Smooth muscle cell (in vitro differentiated cells): ENCODE measurements around the gene C4orf50. TPM values are rescaled to one million over a fixed set of nuclear protein-coding genes. Genes with fewer than 3 reads are reported as not detected.

Source experiments
- DNase-seq: peaks from one replicate; lab custom pipeline; 2025; ENCODE audit not compliant: unreplicated experiment; lab: John Stamatoyannopoulos, UW
- H2AFZ ChIP-seq: fragments of 200-600 bp; sonication (generic); 2 replicates; pipeline ENCODE4 v1.6.0; 2016; ENCODE audit warnings: antibody characterized with exemption, low read depth, mild to moderate bottlenecking
- H3F3A ChIP-seq: fragments of 200-600 bp; sonication (generic); 2 replicates; pipeline ENCODE4 v1.6.0; 2017; ENCODE audit warnings: antibody characterized with exemption, low read depth
- H3K27ac ChIP-seq: fragments of 200-600 bp; sonication (generic); 2 replicates; pipeline ENCODE4 v1.5.1; 2016; ENCODE audit warnings: low read depth, mild to moderate bottlenecking
- H3K27me3 ChIP-seq: fragments of 200-600 bp; sonication (generic); 2 replicates; pipeline ENCODE4 v1.6.1; 2016; ENCODE audit warnings: low read depth, mild to moderate bottlenecking
- H3K36me3 ChIP-seq: fragments of 200-600 bp; sonication (generic); 2 replicates; pipeline ENCODE4 v1.5.1; 2016; ENCODE audit warnings: low read depth
- H3K4me1 ChIP-seq: fragments of 200-600 bp; sonication (generic); 2 replicates; pipeline ENCODE4 v1.5.1; 2016; ENCODE audit warnings: low read depth
- H3K4me2 ChIP-seq: fragments of 200-600 bp; sonication (generic); 2 replicates; pipeline ENCODE4 v1.6.0; 2016; ENCODE audit warnings: mild to moderate bottlenecking
- H3K4me3 ChIP-seq: fragments of 200-600 bp; sonication (generic); 2 replicates; pipeline ENCODE4 v1.5.1; 2016; ENCODE audit warnings: mild to moderate bottlenecking
- H3K79me2 ChIP-seq: fragments of 200-600 bp; sonication (generic); 2 replicates; pipeline ENCODE4 v1.6.0; 2016; ENCODE audit warnings: low read depth, mild to moderate bottlenecking
- H3K9ac ChIP-seq: fragments of 200-600 bp; sonication (generic); 2 replicates; pipeline ENCODE4 v1.6.0; 2016; ENCODE audit warnings: low read depth
- H3K9me3 ChIP-seq: fragments of 200-600 bp; sonication (generic); replicated peaks from 2 replicates; pipeline ENCODE4 v1.5.1; 2016; ENCODE audit warnings: low read depth
- H4K20me1 ChIP-seq: fragments of 200-600 bp; sonication (generic); 2 replicates; pipeline ENCODE4 v1.6.0; 2016; ENCODE audit warnings: low read depth
- WGBS: methylation state at CpG from one replicate; pipeline ENCODE4 v1.1.7; 2016; ENCODE audit warnings: low lambda C conversion rate; 5-methylcytosine and 5-hydroxymethylcytosine counted together
- polyA plus RNA-seq: library from polyadenylated mRNA; unstranded; fragments of >200 nt; fragmentation: Nextera tagmentation; extraction: Ambion mirVana; gene quantifications from 2 replicates; pipeline ENCODE4 v1.2.1, GENCODE V29; 2016
- total RNA-seq: library from RNA; depleted of rRNA; stranded (reverse); fragments of >200 nt; gene quantifications from 2 replicates; pipeline ENCODE4 v1.2.3, GENCODE V29; 2014
- TF ChIP-seq, protein P1 (sequence below): fragments of 200-600 bp; sonication (generic); IDR thresholded peaks from 2 replicates; pipeline ENCODE4 v1.5.1; 2017; ENCODE audit warnings: borderline replicate concordance, mild to moderate bottlenecking, antibody characterized with exemption; ENCODE audit not compliant: insufficient read depth, poor library complexity, severe bottlenecking

Gene C4orf50
- total and polyA plus RNA-seq, 2 experiments from 2014 or later: not detected

DNA sequence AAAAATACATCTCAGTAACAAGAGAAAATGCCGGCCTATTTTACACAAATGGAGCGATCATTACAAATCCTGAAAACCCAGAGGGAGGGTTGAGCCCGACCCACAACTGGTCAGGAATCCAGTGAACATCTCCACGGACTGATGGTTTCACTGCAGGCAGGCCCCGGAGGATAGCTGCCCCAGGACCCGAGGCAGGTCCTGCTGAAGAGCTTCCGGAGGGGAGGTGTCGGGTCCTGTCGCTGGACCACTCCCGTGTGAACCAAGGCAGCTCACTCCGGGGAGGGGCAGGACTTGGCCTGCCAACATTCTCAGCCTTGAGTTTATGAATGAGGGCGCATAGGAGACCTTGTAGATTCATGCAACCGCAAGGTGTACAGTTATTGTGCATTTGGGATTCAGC lies 120.6 kb downstream of the C4orf50 start:
- Histone ChIP-seq H3K27ac (no peak overlapping the region), H3K9me3 (no peaks in the 10 kb centered on the region), H3K36me3 (no peaks in the 10 kb centered on the region), H3K4me1 (no peaks in the 10 kb centered on the region), H4K20me1 (no peaks in the 10 kb centered on the region), H3F3A (no peaks in the 10 kb centered on the region), H3K4me2 (no peak overlapping the region), H3K9ac (no peak overlapping the region), H3K4me3 (no peak overlapping the region), H3K79me2 (no peaks in the 10 kb centered on the region), H2AFZ (no peak overlapping the region), H3K27me3 (peaks cover 73% of the 10 kb centered on the region)
- no peak for DNase-seq
- WGBS: 88% methylated on average over 13 of the region's 13 CpGs
- TF ChIP-seq, protein P1, sequence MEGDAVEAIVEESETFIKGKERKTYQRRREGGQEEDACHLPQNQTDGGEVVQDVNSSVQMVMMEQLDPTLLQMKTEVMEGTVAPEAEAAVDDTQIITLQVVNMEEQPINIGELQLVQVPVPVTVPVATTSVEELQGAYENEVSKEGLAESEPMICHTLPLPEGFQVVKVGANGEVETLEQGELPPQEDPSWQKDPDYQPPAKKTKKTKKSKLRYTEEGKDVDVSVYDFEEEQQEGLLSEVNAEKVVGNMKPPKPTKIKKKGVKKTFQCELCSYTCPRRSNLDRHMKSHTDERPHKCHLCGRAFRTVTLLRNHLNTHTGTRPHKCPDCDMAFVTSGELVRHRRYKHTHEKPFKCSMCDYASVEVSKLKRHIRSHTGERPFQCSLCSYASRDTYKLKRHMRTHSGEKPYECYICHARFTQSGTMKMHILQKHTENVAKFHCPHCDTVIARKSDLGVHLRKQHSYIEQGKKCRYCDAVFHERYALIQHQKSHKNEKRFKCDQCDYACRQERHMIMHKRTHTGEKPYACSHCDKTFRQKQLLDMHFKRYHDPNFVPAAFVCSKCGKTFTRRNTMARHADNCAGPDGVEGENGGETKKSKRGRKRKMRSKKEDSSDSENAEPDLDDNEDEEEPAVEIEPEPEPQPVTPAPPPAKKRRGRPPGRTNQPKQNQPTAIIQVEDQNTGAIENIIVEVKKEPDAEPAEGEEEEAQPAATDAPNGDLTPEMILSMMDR: no peak

DNA sequence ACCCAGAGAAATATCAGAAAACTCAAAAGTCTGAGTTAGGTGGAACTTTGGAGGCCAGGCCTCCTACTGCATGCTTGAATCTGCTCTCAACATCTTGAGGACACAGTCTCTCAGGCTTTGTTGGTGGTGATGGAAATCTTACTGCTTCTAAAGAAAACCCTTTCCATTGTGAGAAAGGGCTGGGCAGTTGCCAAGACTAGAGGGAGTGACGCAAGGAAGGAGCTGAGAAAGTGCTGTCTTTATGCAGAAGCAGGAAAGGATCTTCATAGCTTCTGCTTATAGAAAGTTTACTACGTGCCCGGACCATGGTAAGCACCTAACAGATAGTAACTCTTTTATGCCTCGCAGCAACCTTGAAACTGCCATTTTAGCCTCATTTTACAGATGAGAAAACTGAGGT lies 122.9 kb downstream of the C4orf50 start:
- no peak overlapping the region for H3K4me3 ChIP-seq
- no peaks in the 10 kb centered on the region for H3K79me2 ChIP-seq
- H2AFZ ChIP-seq: no peak overlapping the region
- H3K9me3 ChIP-seq: no peaks in the 10 kb centered on the region
- no peaks in the 10 kb centered on the region for H3F3A ChIP-seq
- no peak overlapping the region for H3K27ac ChIP-seq
- H3K36me3 ChIP-seq: no peaks in the 10 kb centered on the region
- H3K27me3 ChIP-seq: peaks cover 87% of the 10 kb centered on the region
- no peak overlapping the region for H3K4me2 ChIP-seq
- H3K9ac ChIP-seq: no peak overlapping the region
- no peak for DNase-seq
- TF ChIP-seq, protein P1: no peak
- H4K20me1 ChIP-seq: no peaks in the 10 kb centered on the region
- no peaks in the 10 kb centered on the region for H3K4me1 ChIP-seq
- 87% methylated on average over 4 of the region's 4 CpGs for WGBS

DNA sequence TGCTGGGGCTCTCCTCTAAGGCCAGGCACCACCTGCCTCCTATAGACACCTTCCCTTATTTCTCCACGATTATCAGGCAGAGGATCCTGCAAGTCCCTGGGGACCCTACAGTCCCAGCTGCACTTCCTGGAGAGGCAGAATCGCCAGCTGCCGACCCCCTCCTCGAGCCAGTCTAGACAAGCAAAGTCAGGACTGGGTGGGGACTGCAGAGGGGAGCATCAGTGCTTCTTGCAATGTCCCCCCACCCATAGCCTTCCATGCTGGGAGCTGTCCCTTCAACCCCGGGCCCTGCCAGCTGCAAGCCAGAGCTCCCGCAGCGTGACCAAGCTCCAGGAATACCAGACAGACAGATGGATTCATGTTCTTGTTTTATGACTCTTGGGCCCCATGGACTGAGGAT lies 124.0 kb downstream of the C4orf50 start:
- Histone ChIP-seq H3K36me3 (no peaks in the 10 kb centered on the region), H2AFZ (no peak overlapping the region), H3K4me2 (no peak overlapping the region), H3K4me1 (peaks cover under 1% of the 10 kb centered on the region), H3K79me2 (no peaks in the 10 kb centered on the region), H3K27me3 (peaks cover 92% of the 10 kb centered on the region), H3F3A (no peaks in the 10 kb centered on the region), H3K9ac (no peak overlapping the region), H3K27ac (no peak overlapping the region), H3K4me3 (no peak overlapping the region), H3K9me3 (no peaks in the 10 kb centered on the region), H4K20me1 (no peaks in the 10 kb centered on the region)
- DNase-seq: no peak
- 76% methylated on average over 7 of the region's 7 CpGs for WGBS
- TF ChIP-seq, protein P1: no peak

DNA sequence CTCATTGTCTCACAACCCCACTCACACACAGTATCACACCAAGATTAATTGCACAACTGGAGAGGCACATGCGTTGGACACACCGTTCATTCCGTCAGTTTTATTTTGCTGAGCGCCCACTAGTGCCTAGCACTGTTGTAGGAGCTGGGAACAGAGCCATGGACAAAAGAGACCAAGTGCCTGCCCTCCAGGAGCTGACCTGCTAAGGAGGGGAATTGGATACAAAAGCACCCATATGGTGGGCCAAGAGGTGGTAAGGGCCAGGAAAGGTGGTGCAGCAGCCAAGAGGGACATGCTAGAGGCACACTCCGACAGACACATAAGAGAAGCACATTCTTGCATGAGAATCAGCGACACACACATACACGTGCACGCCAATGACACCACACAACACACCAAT lies 124.6 kb downstream of the C4orf50 start:
- Histone ChIP-seq H3F3A (no peaks in the 10 kb centered on the region), H3K27me3 (peaks cover 92% of the 10 kb centered on the region)
- 69% methylated on average over 8 of the region's 8 CpGs for WGBS

More for the DNA sequence above, 124.6 kb downstream of the C4orf50 start:
- Histone ChIP-seq H3K4me3 (no peak overlapping the region), H4K20me1 (no peaks in the 10 kb centered on the region), H3K4me1 (peaks cover 6% of the 10 kb centered on the region), H3K4me2 (peak overlapping the region; percentile 63), H3K9me3 (no peaks in the 10 kb centered on the region), H3K36me3 (no peaks in the 10 kb centered on the region), H2AFZ (no peak overlapping the region), H3K27ac (no peak overlapping the region), H3K9ac (no peak overlapping the region), H3K79me2 (no peaks in the 10 kb centered on the region)
- DNase-seq: no peak
- TF ChIP-seq, protein P1: no peak
